ENCODE results near the gene SH2D1B.

DNA sequence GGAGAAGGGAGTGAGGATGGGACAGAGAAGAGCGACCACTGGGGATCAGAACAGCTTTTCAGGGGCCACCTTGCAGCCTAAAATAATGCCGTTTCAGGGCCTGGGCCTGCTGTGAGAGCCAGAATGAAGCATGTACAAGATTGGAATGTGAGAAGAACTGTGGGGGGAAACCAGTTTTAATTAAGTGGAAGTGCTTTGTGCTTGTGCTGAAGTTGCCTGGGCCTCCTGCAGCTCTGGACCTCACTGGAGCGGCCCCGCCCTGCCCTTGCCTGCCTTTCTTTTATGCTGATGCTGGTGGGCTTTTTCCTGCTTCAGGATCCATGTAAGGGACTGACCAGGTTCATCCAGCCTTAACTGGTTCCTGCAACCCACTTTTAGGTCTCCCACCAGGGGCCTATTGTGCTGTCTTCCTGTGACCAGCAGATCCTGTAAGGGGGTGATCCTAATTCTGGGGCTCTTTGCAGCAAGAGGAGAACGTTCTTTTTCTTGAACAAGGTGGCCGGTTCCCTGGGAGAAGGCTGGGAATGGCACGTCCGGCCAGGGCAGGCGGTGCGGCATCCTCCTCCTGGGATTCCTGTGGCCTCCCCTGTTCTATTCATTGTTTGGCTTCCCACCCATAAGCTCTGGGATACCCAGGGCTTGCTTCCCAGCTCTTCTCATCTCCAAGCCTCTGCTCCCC lies 27.2 kb downstream of the SH2D1B start:
- TF ChIP-seq, protein P1, sequence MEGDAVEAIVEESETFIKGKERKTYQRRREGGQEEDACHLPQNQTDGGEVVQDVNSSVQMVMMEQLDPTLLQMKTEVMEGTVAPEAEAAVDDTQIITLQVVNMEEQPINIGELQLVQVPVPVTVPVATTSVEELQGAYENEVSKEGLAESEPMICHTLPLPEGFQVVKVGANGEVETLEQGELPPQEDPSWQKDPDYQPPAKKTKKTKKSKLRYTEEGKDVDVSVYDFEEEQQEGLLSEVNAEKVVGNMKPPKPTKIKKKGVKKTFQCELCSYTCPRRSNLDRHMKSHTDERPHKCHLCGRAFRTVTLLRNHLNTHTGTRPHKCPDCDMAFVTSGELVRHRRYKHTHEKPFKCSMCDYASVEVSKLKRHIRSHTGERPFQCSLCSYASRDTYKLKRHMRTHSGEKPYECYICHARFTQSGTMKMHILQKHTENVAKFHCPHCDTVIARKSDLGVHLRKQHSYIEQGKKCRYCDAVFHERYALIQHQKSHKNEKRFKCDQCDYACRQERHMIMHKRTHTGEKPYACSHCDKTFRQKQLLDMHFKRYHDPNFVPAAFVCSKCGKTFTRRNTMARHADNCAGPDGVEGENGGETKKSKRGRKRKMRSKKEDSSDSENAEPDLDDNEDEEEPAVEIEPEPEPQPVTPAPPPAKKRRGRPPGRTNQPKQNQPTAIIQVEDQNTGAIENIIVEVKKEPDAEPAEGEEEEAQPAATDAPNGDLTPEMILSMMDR (conservative IDR thresholded peaks at IDR 0.05; ENCODE audit: low read depth, low read length), result no peak
- TF ChIP-seq EZH2 (IDR thresholded peaks at IDR 0.05; ENCODE audit: borderline replicate concordance, low read depth, low read length, poor library complexity, severe bottlenecking), result no peak
